AG09319 (cell line): ENCODE data around the gene B4GALT1.

Source experiments
- DNase-seq: peaks from one replicate; pipeline ENCODE4 v3.0.0-alpha.2; 2010; ENCODE audit warnings: low read depth; ENCODE audit errors: extremely low read depth
- TF ChIP-seq, protein P1 (sequence below): IDR thresholded peaks from 2 replicates; pipeline ENCODE4 v1.5.1; 2011; ENCODE audit warnings: low read depth, mild to moderate bottlenecking, inconsistent platforms, low read length, moderate library complexity

The B4GALT1 gene

GRCh38 chr9:33113799-33114547 lies 53.2 kb downstream of the B4GALT1 start:
- DNase-seq, result no peak
- TF ChIP-seq, protein P1, sequence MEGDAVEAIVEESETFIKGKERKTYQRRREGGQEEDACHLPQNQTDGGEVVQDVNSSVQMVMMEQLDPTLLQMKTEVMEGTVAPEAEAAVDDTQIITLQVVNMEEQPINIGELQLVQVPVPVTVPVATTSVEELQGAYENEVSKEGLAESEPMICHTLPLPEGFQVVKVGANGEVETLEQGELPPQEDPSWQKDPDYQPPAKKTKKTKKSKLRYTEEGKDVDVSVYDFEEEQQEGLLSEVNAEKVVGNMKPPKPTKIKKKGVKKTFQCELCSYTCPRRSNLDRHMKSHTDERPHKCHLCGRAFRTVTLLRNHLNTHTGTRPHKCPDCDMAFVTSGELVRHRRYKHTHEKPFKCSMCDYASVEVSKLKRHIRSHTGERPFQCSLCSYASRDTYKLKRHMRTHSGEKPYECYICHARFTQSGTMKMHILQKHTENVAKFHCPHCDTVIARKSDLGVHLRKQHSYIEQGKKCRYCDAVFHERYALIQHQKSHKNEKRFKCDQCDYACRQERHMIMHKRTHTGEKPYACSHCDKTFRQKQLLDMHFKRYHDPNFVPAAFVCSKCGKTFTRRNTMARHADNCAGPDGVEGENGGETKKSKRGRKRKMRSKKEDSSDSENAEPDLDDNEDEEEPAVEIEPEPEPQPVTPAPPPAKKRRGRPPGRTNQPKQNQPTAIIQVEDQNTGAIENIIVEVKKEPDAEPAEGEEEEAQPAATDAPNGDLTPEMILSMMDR, result no peak

DNA sequence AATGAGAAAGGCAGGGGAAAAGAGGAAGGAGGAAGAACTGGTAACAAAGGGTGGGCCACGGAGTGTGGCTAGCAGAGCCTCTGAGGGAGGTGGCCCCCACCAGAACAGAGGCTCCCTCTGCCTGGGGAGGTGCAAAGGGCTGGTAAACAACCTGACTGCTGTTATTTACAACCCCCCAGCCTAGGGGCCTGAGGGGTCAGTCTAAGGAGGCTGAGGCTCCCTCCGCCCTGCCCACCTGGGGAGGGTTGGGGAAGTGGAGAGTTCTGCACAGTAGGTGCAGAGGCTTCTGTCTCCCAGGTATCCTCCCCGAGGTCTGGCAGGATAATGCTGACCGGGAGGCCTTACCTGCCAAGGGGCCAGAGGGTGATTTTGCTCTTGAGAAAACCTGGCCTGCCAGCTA lies 55.0 kb downstream of the B4GALT1 start:
- DNase-seq, result no peak
- TF ChIP-seq, protein P1, result no peak

DNA sequence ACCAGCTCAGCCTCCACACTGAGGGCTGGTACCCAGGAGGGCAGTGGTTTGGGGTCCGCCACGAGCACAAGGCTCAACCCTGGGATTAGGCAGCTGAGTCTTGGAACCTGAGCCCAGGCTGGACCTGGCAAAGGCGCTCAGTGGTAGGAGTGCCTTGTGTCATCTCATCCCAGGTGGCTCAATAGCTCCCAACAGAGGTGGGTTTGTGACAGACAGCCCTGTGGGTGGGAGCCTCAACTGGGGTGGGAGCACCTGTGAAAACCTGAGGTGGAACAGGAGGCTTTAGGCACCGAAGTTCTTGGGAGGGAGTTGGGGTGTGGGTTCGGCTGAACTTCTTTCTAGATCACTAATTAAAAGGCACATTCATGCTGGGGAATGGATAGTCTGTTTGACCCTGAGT lies 55.5 kb downstream of the B4GALT1 start:
- TF ChIP-seq, protein P1, result no peak
- DNase-seq, result no peak

GRCh38 chr9:33110686-33111085 lies 56.5 kb downstream of the B4GALT1 start:
- DNase-seq, result no peak
- TF ChIP-seq, protein P1, result no peak

- TF ChIP-seq, protein P1, result no peak
- DNase-seq, result no peak
Measured at GRCh38 chr9:33109850-33110595, 57.1 kb downstream of the B4GALT1 start.

DNA sequence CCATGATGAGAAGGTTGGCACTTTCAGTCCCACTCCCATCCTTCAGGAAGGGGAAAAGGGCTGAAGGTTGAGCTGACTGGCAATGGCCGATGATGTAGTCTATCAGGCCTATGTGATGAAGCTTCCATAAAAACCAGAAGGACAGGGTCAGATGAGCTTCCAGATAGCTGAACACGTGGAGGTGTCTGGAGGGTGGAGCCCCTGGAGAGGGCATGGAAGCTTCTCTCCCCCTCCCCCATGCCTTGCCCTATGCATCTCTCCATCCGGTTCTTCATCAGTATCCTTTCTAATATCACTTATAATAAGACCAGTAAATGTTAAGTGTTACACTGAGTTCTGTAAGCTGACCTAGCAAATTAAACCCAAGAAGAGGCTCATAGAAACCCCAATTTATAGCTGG lies 58.0 kb downstream of the B4GALT1 start:
- TF ChIP-seq, protein P1, result no peak
- no peak for DNase-seq

DNA sequence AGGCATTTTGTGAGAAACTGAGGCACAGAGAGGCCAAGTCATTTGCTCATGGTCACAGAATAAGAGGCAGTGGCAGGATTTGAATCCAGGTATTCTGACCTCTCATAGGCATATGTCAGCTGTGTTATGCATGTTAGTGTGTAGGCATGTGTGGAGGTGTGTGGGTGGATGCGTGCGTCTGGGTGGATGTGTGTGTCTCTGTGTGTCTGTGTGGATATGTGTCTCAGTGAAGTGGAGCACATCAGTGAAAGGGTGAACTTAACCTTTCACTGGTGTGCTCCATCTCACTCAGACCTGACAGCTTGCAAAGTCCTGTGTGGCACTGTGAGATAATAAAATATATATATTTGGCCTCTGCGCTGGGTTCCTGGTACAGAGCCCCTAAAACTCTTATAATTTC lies 58.7 kb downstream of the B4GALT1 start:
- no peak for DNase-seq
- TF ChIP-seq, protein P1, result no peak
